ENCODE measurements around the gene RIN1.

Gene RIN1

DNA sequence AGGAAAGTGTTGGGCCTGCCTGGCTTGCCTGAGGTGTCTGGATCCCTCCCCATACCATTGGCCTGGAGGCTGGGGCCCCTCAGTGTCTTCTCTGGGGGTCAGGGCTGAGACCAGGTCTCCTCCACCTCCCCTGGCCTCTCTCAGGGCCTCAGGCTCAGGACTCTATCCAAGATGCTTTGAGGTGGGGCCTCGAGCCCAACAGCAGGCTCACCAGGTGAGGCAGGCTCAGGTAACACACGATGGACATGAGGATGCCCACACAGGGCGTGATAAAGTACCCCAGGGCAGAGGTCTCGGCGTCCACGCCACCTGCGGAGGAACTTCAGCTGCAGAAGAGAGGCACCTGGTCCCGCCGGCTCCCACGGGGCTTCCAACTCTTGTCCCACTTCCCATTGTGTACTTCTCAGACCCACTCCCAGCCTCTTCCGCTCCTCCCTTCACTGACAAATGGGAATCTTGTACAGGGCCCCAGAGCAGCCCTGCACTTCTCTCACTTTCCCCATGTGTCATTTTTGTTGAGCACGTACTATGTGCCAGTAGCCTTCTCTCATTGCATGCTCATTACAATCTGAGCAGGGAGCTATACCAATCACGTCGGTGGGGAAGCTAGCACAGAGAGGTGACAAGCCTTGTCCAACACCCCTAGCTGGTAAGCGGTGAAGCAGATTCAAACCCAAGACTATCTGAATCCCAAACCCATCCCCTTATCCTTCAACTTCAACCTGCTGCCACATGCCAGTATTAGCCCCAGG lies 31.5 kb upstream of the RIN1 start:
- H3K9me3 ChIP-seq (ENCODE audit: control insufficient read depth, insufficient read depth, low read length) = no peaks in the 10 kb centered on the region
- no peak overlapping the region for H3K4me3 ChIP-seq (ENCODE audit: low read length)
- no peaks in the 10 kb centered on the region for H3K27me3 ChIP-seq (ENCODE audit: control insufficient read depth, insufficient read depth, low read length)
- H3K36me3 ChIP-seq (ENCODE audit: control insufficient read depth, insufficient read depth, low read length) = peaks cover 49% of the 10 kb centered on the region
- no peak overlapping the region for H3K27ac ChIP-seq (ENCODE audit: low read length)
- DNase-seq (ENCODE audit: low read depth, low spot score) = no peak
- WGBS (ENCODE audit: insufficient coverage, insufficient read length) = no CpG with 5 or more reads among the region's 15 CpGs
- H3K4me1 ChIP-seq (ENCODE audit: control insufficient read depth, insufficient read depth, low read length) = peaks cover 7% of the 10 kb centered on the region

DNA sequence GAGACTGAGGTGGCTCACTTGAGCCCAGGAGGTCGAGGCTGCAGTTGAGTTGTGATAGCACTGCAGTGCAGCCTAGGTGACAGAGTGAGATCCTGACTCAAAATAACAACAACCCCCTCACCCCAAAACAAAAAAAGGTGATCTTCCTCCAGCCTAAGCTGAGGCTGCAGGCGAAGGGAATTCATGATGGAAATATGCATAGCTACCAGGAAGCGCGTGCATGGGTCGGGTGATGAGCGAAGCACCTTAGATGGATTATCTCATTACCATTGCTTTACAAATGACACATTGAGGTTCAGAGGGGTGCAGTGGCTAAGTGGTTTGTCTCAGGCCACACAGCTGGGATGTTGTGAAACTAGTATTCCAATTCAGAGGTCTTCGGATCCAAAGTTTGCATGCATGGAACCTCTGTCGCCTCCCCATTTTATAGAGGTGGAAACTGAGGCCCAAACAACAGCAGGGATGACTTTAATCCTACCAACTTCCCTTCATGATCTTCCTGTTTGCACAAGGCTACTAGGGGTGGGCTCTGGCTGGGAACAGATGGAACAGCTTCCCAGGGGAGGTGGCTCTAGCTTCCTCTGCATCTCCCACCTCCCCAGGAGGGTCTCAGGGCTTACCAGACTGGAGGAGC lies 30.7 kb upstream of the RIN1 start:
- H3K4me1 ChIP-seq (ENCODE audit: control insufficient read depth, insufficient read depth, low read length) = peaks cover 7% of the 10 kb centered on the region
- H3K9me3 ChIP-seq (ENCODE audit: control insufficient read depth, insufficient read depth, low read length) = no peaks in the 10 kb centered on the region

DNA sequence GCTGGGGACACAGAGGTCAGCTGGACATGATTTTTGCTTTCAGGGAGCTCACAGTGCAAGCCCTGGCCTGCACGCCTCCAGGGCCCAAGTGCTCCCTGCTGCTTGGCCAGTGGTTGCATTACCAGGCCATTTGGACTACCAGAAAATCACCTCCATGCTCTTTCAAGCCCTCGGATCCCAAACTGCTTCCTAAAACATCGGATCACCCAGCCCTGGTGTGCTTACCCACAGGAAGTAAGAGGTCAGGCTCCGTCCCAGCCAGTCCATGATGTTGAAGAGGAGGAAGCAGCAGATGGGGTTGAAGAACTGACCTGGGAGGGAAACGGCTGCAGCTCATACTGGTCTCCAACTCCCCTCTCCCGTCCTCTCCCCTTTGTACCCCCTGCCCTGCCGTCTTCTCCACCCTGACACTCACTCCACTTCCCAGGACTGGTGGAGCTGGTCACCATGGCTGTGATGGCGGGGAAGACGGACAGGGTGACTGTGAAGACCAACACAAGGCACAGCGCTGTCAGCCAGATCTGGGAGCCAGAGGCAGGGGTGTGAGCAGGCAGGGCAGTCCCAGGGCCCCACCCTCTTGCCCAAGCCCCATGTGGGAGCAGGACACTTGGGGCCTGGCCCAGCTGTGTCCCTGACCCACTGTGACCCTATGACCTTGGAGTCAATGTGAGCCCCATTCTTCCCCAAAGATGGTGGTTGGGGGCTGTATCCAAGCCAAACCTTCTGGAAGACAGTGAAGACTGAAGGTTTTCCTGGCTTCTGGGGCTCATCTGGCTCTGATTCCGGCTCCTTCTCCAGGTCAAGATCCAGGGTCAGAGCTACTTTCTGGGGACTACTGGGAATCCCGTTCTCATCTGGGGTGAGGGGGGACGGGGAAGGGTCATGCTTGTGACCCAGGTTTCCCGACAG lies 29.7 kb upstream of the RIN1 start:
- H3K27ac ChIP-seq (ENCODE audit: low read length) = no peak overlapping the region
- peaks cover 7% of the 10 kb centered on the region for H3K4me1 ChIP-seq (ENCODE audit: control insufficient read depth, insufficient read depth, low read length)
- no peaks in the 10 kb centered on the region for H3K9me3 ChIP-seq (ENCODE audit: control insufficient read depth, insufficient read depth, low read length)
- WGBS (ENCODE audit: insufficient coverage, insufficient read length) = no CpG with 5 or more reads among the region's 14 CpGs
- H3K4me3 ChIP-seq (ENCODE audit: low read length) = no peak overlapping the region
- no peaks in the 10 kb centered on the region for H3K27me3 ChIP-seq (ENCODE audit: control insufficient read depth, insufficient read depth, low read length)
- no peak for DNase-seq (ENCODE audit: low read depth, low spot score)
- H3K36me3 ChIP-seq (ENCODE audit: control insufficient read depth, insufficient read depth, low read length) = peaks cover 51% of the 10 kb centered on the region

More for the DNA sequence above, 30.7 kb upstream of the RIN1 start:
- Histone ChIP-seq H3K36me3 (ENCODE audit: control insufficient read depth, insufficient read depth, low read length) (peaks cover 51% of the 10 kb centered on the region), H3K27me3 (ENCODE audit: control insufficient read depth, insufficient read depth, low read length) (no peaks in the 10 kb centered on the region), H3K27ac (ENCODE audit: low read length) (no peak overlapping the region), H3K4me3 (ENCODE audit: low read length) (no peak overlapping the region)
- no CpG with 5 or more reads among the region's 8 CpGs for WGBS (ENCODE audit: insufficient coverage, insufficient read length)
- DNase-seq (ENCODE audit: low read depth, low spot score) = no peak

DNA sequence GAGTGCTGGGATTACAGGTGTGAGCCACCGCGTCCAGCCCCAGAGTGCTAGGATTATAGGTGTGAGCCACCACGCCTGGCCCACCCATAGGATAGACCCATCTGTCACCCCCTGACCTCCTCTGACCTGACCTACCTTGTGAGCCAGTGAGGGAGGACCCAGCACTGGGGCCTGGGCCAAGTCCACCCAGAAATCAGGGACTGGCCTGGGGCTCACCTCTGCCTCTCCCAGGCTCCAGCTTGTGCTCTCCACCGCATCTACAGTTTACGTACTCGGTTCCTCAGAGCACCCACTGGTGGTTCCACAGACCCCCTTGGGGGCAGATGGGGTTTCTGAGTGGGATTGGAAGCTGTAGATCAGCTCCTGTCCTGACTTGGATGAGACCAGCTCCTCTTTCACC lies 28.9 kb upstream of the RIN1 start:
- no CpG with 5 or more reads among the region's 6 CpGs for WGBS (ENCODE audit: insufficient coverage, insufficient read length)
- no peak for DNase-seq (ENCODE audit: low read depth, low spot score)
- no peaks in the 10 kb centered on the region for H3K27me3 ChIP-seq (ENCODE audit: control insufficient read depth, insufficient read depth, low read length)
- H3K27ac ChIP-seq (ENCODE audit: low read length) = no peak overlapping the region
- peaks cover 7% of the 10 kb centered on the region for H3K4me1 ChIP-seq (ENCODE audit: control insufficient read depth, insufficient read depth, low read length)
- no peaks in the 10 kb centered on the region for H3K9me3 ChIP-seq (ENCODE audit: control insufficient read depth, insufficient read depth, low read length)
- H3K36me3 ChIP-seq (ENCODE audit: control insufficient read depth, insufficient read depth, low read length) = peaks cover 51% of the 10 kb centered on the region
- H3K4me3 ChIP-seq (ENCODE audit: low read length) = no peak overlapping the region

DNA sequence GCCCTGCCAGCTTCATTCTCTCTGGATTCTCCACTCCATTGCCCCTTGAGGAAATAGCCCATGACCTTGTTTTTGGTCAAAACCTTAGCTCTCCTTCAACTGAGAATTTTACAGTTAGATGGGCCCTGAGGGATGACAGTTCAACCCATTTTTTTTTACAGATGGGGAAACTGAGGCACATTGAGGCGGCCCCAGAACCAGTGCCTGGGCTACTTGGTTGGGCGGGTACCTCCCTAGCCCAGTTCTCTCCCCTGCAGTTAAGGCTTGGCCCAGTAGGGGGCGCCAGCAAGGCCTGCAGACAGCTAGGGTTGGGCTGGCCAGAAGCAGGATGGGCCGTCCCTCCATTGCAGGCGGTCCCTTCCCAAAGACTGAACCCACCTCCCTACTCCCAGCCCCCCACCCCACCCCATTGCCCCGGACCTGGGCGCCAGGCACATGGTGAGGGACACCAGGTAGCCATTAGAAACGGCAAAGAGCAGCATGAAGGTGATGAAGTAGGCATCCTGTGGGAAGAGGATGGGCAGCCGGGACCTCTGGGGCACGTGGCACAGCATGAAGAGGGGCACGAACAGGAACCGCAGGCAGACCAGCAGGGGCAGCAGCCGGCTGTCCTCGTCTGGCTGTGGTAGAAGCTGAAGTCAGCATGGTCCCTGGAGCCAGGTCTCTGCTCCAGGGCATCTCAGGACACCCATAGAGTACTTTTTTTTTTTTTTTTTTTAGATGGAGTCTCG lies 27.7 kb upstream of the RIN1 start:
- H3K27me3 ChIP-seq (ENCODE audit: control insufficient read depth, insufficient read depth, low read length) = no peaks in the 10 kb centered on the region
- no peaks in the 10 kb centered on the region for H3K9me3 ChIP-seq (ENCODE audit: control insufficient read depth, insufficient read depth, low read length)
- no CpG with 5 or more reads among the region's 15 CpGs for WGBS (ENCODE audit: insufficient coverage, insufficient read length)
- no peaks in the 10 kb centered on the region for H3K4me1 ChIP-seq (ENCODE audit: control insufficient read depth, insufficient read depth, low read length)
- H3K4me3 ChIP-seq (ENCODE audit: low read length) = no peak overlapping the region
- no peak for DNase-seq (ENCODE audit: low read depth, low spot score)
- peaks cover 47% of the 10 kb centered on the region for H3K36me3 ChIP-seq (ENCODE audit: control insufficient read depth, insufficient read depth, low read length)
- no peak overlapping the region for H3K27ac ChIP-seq (ENCODE audit: low read length)

DNA sequence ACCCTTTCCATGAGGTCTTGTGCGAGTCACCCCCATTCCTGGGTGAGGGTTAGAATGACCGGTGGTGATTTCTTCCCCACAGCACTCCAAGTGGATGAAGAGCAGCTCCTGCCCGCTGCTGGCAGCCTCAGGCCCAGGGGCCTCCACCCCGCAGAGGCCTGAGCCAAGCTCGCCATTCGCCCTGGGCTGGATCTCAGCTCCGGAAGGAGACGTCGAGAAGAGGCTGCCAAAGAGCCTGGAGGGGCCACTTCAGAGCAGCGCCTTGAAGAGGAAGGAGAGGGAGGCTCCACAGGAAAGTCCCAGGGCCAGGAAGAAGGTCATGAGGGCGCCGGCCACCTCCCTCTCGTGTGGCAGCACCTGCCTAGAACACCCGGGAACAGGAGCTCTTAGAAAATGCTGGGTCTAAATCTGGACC lies 27.0 kb upstream of the RIN1 start:
- Histone ChIP-seq H3K9me3 (ENCODE audit: control insufficient read depth, insufficient read depth, low read length) (no peaks in the 10 kb centered on the region), H3K4me1 (ENCODE audit: control insufficient read depth, insufficient read depth, low read length) (no peaks in the 10 kb centered on the region), H3K27me3 (ENCODE audit: control insufficient read depth, insufficient read depth, low read length) (no peaks in the 10 kb centered on the region), H3K27ac (ENCODE audit: low read length) (no peak overlapping the region), H3K4me3 (ENCODE audit: low read length) (no peak overlapping the region), H3K36me3 (ENCODE audit: control insufficient read depth, insufficient read depth, low read length) (peaks cover 39% of the 10 kb centered on the region)
- no CpG with 5 or more reads among the region's 14 CpGs for WGBS (ENCODE audit: insufficient coverage, insufficient read length)
- DNase-seq (ENCODE audit: low read depth, low spot score) = no peak

DNA sequence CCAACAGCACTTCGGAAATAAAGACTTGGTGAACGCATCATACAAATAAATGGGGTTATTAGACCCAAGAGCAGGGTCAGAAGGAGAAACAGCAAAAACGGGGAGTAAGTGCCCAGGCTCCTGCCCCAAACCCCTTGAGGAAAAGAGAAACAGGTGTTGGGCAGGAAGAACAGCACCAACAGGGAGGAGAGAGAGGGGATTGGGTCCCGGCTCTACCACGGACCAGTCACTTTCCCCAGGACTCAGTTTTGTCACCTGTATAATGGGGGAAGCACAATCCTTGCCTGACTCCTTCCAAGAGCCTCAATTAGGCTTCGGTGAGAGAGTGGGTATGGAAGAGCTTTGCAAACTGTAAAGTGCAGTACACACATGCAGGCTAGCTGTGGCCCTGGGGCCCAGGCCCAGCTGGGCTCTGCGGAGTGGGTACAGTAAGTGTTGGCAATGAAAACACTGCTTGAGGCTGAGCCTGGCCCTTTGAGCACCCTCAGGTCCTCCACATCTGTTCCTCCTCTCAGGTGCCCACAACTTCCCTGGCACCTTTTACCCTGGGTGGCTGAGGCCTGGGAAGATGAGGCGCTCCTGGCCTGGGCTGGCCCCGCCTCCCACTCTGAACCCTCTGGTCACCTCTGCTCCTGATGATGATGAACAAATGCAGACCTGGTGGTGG lies 26.4 kb upstream of the RIN1 start:
- H3K27ac ChIP-seq (ENCODE audit: low read length) = no peak overlapping the region
- H3K9me3 ChIP-seq (ENCODE audit: control insufficient read depth, insufficient read depth, low read length) = no peaks in the 10 kb centered on the region
- peaks cover 34% of the 10 kb centered on the region for H3K36me3 ChIP-seq (ENCODE audit: control insufficient read depth, insufficient read depth, low read length)
- no peak overlapping the region for H3K4me3 ChIP-seq (ENCODE audit: low read length)
- no peaks in the 10 kb centered on the region for H3K27me3 ChIP-seq (ENCODE audit: control insufficient read depth, insufficient read depth, low read length)
- no CpG with 5 or more reads among the region's 9 CpGs for WGBS (ENCODE audit: insufficient coverage, insufficient read length)
- no peaks in the 10 kb centered on the region for H3K4me1 ChIP-seq (ENCODE audit: control insufficient read depth, insufficient read depth, low read length)
- DNase-seq (ENCODE audit: low read depth, low spot score) = no peak

DNA sequence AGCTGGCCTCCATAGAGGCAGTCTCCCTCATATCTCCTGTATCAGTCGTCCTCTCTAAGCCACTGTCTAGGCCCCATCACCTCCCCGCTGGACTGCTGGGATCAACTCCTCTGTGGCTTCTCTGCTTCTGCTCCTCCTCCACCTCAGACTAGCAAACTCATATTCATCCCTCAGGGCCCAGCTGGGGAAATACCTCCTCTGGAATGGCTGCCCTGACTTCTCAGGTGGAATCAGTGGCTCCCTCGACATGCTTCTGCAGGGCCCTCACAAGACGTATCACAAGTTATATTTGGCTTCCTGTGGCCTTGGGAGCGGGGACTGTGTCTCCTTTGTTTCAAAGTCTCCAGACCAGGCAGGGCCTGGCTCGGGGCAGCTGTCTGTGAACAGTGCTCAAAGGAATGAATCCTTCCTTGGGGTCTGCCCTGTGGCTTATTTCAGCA lies 25.3 kb upstream of the RIN1 start:
- Histone ChIP-seq H3K4me1 (ENCODE audit: control insufficient read depth, insufficient read depth, low read length) (no peaks in the 10 kb centered on the region), H3K27me3 (ENCODE audit: control insufficient read depth, insufficient read depth, low read length) (no peaks in the 10 kb centered on the region), H3K36me3 (ENCODE audit: control insufficient read depth, insufficient read depth, low read length) (peaks cover 24% of the 10 kb centered on the region), H3K27ac (ENCODE audit: low read length) (no peak overlapping the region), H3K9me3 (ENCODE audit: control insufficient read depth, insufficient read depth, low read length) (no peaks in the 10 kb centered on the region), H3K4me3 (ENCODE audit: low read length) (no peak overlapping the region)
- DNase-seq (ENCODE audit: low read depth, low spot score) = no peak
- no CpG with 5 or more reads among the region's 6 CpGs for WGBS (ENCODE audit: insufficient coverage, insufficient read length)

DNA sequence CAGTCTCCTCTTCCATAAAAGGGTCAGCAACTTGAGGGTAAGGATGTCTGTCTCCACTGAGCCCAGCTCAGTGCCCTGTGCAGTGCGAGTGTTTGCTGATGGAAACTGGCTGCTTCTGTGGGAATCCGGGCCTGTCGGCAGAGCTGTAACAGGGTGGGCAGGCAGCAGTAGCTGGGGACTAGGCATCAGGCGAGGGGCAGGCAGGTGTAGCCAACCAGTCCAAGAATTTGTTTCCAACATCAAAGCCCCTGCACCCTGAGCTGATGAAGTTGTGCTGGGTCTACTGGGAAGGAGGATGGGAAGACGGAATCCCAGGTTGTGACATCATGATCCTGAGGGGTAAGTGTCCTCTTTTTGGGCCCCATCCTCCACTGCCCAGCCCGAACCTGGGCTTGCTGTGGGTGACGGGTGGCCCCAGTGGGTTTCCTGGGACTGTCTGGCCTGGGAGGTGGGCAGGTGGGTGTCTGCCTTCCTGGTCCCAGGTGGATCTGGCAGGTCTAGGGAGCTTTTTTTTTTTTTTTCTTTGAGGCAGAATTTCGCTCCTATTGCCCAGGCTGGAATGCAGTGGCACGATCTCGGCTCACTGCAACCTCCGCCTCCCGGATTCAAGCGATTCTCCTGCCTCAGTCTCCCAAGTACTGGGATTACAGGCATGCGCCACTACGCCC lies 24.3 kb upstream of the RIN1 start:
- Histone ChIP-seq H3K36me3 (ENCODE audit: control insufficient read depth, insufficient read depth, low read length) (peaks cover 17% of the 10 kb centered on the region), H3K9me3 (ENCODE audit: control insufficient read depth, insufficient read depth, low read length) (no peaks in the 10 kb centered on the region), H3K4me1 (ENCODE audit: control insufficient read depth, insufficient read depth, low read length) (no peaks in the 10 kb centered on the region), H3K27ac (ENCODE audit: low read length) (no peak overlapping the region), H3K27me3 (ENCODE audit: control insufficient read depth, insufficient read depth, low read length) (no peaks in the 10 kb centered on the region), H3K4me3 (ENCODE audit: low read length) (no peak overlapping the region)
- no CpG with 5 or more reads among the region's 15 CpGs for WGBS (ENCODE audit: insufficient coverage, insufficient read length)
- no peak for DNase-seq (ENCODE audit: low read depth, low spot score)
